Activated B cell treated with CpG ODN at 0.5 μM for 24 hours (primary cell): Measurements from ENCODE around the gene RFTN1. TPM values are rescaled to one million over a fixed set of nuclear protein-coding genes. Genes with fewer than 3 reads are reported as not detected.

Source experiments
- ATAC-seq: fragments of 200-7000 bp; cut with Tn5 transposase; one replicate; pipeline ENCODE4 v1.10.0; 2021; ENCODE audit warnings: low read depth, mild to moderate bottlenecking, moderate library complexity
- CTCF ChIA-PET: fragments of 350-600 bp; sonication (Branson Sonifier 250); formaldehyde crosslinking; loops from one replicate; lab custom pipeline; 2021; ENCODE audit warnings: antibody characterized with exemption; lab: Charles Lee
- POLR2A ChIA-PET: fragments of 350-600 bp; sonication (Branson Sonifier 250); formaldehyde crosslinking; loops from one replicate; lab custom pipeline; 2021; ENCODE audit warnings: antibody characterized with exemption; lab: Charles Lee
- DNase-seq: peaks from one replicate; pipeline ENCODE4 v3.0.0; 2022
- H3K27ac Mint-ChIP-seq: one replicate; pipeline ENCODE4 v1.8.0; 2020; ENCODE audit warnings: mixed read lengths
- H3K27me3 Mint-ChIP-seq: one replicate; pipeline ENCODE4 v1.8.0; 2021; ENCODE audit warnings: mixed read lengths
- H3K36me3 Mint-ChIP-seq: one replicate; pipeline ENCODE4 v1.8.0; 2021; ENCODE audit warnings: low read depth, mixed read lengths
- H3K4me1 Mint-ChIP-seq: one replicate; pipeline ENCODE4 v1.8.0; 2021; ENCODE audit warnings: mixed read lengths
- H3K4me3 Mint-ChIP-seq: one replicate; pipeline ENCODE4 v1.8.0; 2020; ENCODE audit warnings: mild to moderate bottlenecking, mixed read lengths
- H3K9me3 Mint-ChIP-seq: one replicate; pipeline ENCODE4 v1.8.0; 2020; ENCODE audit warnings: mixed read lengths
- CTCF ChIP-seq: fragments of 200-600 bp; IDR thresholded peaks from one replicate; pipeline ENCODE4 v1.8.0; 2022; ENCODE audit warnings: antibody characterized with exemption, mild to moderate bottlenecking
- intact Hi-C: fragments of 100-400 bp; cut with micrococcal nuclease; formaldehyde crosslinking; loops from one replicate; pipeline ENCODE4 v1.15.1; 2024
- total RNA-seq: library from RNA; stranded (reverse); gene quantifications from 2 replicates; pipeline ENCODE4 v1.2.3, GENCODE V29; 2022

The RFTN1 gene
- total RNA-seq, 1 donor from 2014 or later = 365 TPM

GRCh38 chr3:16512435-16513140, 911 bp downstream of the RFTN1 start:
- H3K27me3 Mint-ChIP-seq = no peaks in the 10 kb centered on the region
- peak; percentile 68 for DNase-seq
- H3K4me3 Mint-ChIP-seq = peak overlapping the region; percentile 97
- ChIA-PET POLR2A (interaction anchor here (0.6 to 8.9 kb wide), 34 partner anchors 11 to 911 kb away, joined by 3 to 202 read pairs (median 4); partner anchors contain the start of genes BTD, DPH3, HACL1 and OXNAD1), CTCF (interaction anchor here (1.0 to 2.4 kb wide), 14 partner anchors 9 to 222 kb away, joined by 3 to 10 read pairs (median 4); no protein-coding TSS in a partner anchor)
- peaks cover 43% of the 10 kb centered on the region for H3K36me3 Mint-ChIP-seq
- intact Hi-C loops = loop anchor here (1.0 to 5.0 kb wide), 12 partner anchors 17 to 1230 kb away; partner anchors contain the start of genes ANKRD28, OXNAD1 and TBC1D5
- peak overlapping the region; percentile 82 for H3K27ac Mint-ChIP-seq
- H3K4me1 Mint-ChIP-seq = peaks cover 85% of the 10 kb centered on the region
- no peaks in the 10 kb centered on the region for H3K9me3 Mint-ChIP-seq
- peak; percentile 56 for ATAC-seq
- no peak for TF ChIP-seq CTCF

- Mint-ChIP-seq H3K36me3 (peaks cover 43% of the 10 kb centered on the region), H3K27me3 (no peaks in the 10 kb centered on the region), H3K4me1 (peaks cover 86% of the 10 kb centered on the region), H3K4me3 (peak overlapping the region; percentile 97), H3K9me3 (no peaks in the 10 kb centered on the region), H3K27ac (peak overlapping the region; percentile 82)
- DNase-seq (peak; percentile 64), ATAC-seq (peak; percentile 66)
- intact Hi-C loops = loop anchor here (1.0 to 5.0 kb wide), 13 partner anchors 17 to 1230 kb away; partner anchors contain the start of genes ANKRD28, OXNAD1, PLCL2 and TBC1D5
- CTCF ChIA-PET = interaction anchor here (0.6 to 2.4 kb wide), 16 partner anchors 9 to 221 kb away, joined by 3 to 10 read pairs (median 4); no protein-coding TSS in a partner anchor
- POLR2A ChIA-PET = interaction anchor here (0.6 to 8.9 kb wide), 38 partner anchors 12 to 910 kb away, joined by 3 to 202 read pairs (median 4); partner anchors contain the start of genes BTD, DPH3, HACL1 and OXNAD1
- no peak for TF ChIP-seq CTCF
Observed at GRCh38 chr3:16511681-16512434, 1.6 kb downstream of the RFTN1 start.

- H3K4me1 Mint-ChIP-seq = peaks cover 86% of the 10 kb centered on the region
- intact Hi-C loops = loop anchor here (1.0 to 5.0 kb wide), 6 partner anchors 14 to 1232 kb away; partner anchors contain the start of genes ANKRD28, PLCL2 and TBC1D5
- peaks cover 49% of the 10 kb centered on the region for H3K36me3 Mint-ChIP-seq
- ChIA-PET CTCF (interaction anchor here (1.3 to 2.3 kb wide), 3 partner anchors 14 to 79 kb away, joined by 3 to 10 read pairs (median 9); no protein-coding TSS in a partner anchor), POLR2A (interaction anchor here (0.8 to 8.9 kb wide), 20 partner anchors 8 to 331 kb away, joined by 3 to 202 read pairs (median 6); no protein-coding TSS in a partner anchor)
- peak overlapping the region; percentile 97 for H3K4me3 Mint-ChIP-seq
- TF ChIP-seq CTCF = no peak
- ATAC-seq = no peak
- DNase-seq = no peak
- H3K9me3 Mint-ChIP-seq = no peaks in the 10 kb centered on the region
- no peaks in the 10 kb centered on the region for H3K27me3 Mint-ChIP-seq
- H3K27ac Mint-ChIP-seq = peak overlapping the region; percentile 82
Observed at GRCh38 chr3:16510620-16511319, 2.7 kb downstream of the RFTN1 start.

- peaks cover 57% of the 10 kb centered on the region for H3K36me3 Mint-ChIP-seq
- intact Hi-C loops = loop anchor here (1.0 to 5.0 kb wide), 6 partner anchors 14 to 1232 kb away; partner anchors contain the start of genes ANKRD28, PLCL2 and TBC1D5
- ChIA-PET POLR2A (interaction anchor here (0.6 to 8.9 kb wide), 13 partner anchors 9 to 245 kb away, joined by 3 to 202 read pairs (median 6); partner anchors contain the start of genes DPH3 and OXNAD1), CTCF (no interaction called here)
- ATAC-seq (peak; percentile 10), DNase-seq (peak; percentile 44)
- H3K4me1 Mint-ChIP-seq = peaks cover 85% of the 10 kb centered on the region
- H3K27ac Mint-ChIP-seq = peak overlapping the region; percentile 82
- TF ChIP-seq CTCF = no peak
- H3K4me3 Mint-ChIP-seq = peak overlapping the region; percentile 97
- no peaks in the 10 kb centered on the region for H3K27me3 Mint-ChIP-seq
- no peaks in the 10 kb centered on the region for H3K9me3 Mint-ChIP-seq
Observed at GRCh38 chr3:16509721-16510619, 3.5 kb downstream of the RFTN1 start.
